OCI-LY3 (cell line): ENCODE measurements around the gene CFAP47.

Experiments
- H2AFZ ChIP-seq: fragments of 200-600, 300-600 bp; shearing (Covaris generic); 2 replicates; pipeline ENCODE4 v1.6.0; 2014; ENCODE audit warnings: antibody characterized with exemption, low read depth, low read length
- H3K27ac ChIP-seq: fragments of 200-600, 300-600 bp; sonication (generic); 2 replicates; pipeline ENCODE4 v1.5.1; 2014; ENCODE audit warnings: mild to moderate bottlenecking, low read length, moderate library complexity, mixed read lengths
- H3K27me3 ChIP-seq: fragments of 200-600, 300-600 bp; sonication (generic); 2 replicates; pipeline ENCODE4 v1.6.1; 2014; ENCODE audit warnings: low read depth, low read length, mixed read lengths
- H3K36me3 ChIP-seq: fragments of 200-600, 300-600 bp; sonication (generic); replicated peaks from 2 replicates; pipeline ENCODE3; 2014; ENCODE audit warnings: low read depth, low read length, mixed read lengths
- H3K4me1 ChIP-seq: fragments of 300-600, 200-600 bp; sonication (generic); 2 replicates; pipeline ENCODE4 v1.6.1; 2014; ENCODE audit warnings: low read length, mixed read lengths
- H3K4me2 ChIP-seq: fragments of 200-600, 300-600 bp; sonication (generic); 2 replicates; pipeline ENCODE4 v1.6.1; 2014; ENCODE audit warnings: low read length, mixed read lengths
- H3K4me3 ChIP-seq: fragments of 300-600, 200-600 bp; sonication (generic); 2 replicates; pipeline ENCODE4 v1.5.1; 2014; ENCODE audit warnings: antibody characterized with exemption, mild to moderate bottlenecking, low read length, moderate library complexity
- H3K79me2 ChIP-seq: fragments of 300-600, 200-600 bp; shearing (Covaris generic); 2 replicates; pipeline ENCODE4 v1.6.1; 2014; ENCODE audit warnings: mild to moderate bottlenecking, low read length, mixed read lengths
- H3K9ac ChIP-seq: fragments of 300-600, 200-600 bp; shearing (Covaris generic); 2 replicates; pipeline ENCODE4 v1.6.0; 2014; ENCODE audit warnings: mild to moderate bottlenecking, low read length, moderate library complexity
- H3K9me3 ChIP-seq: fragments of 200-600, 300-600 bp; shearing (Covaris generic); 2 replicates; pipeline ENCODE4 v1.6.1; 2014; ENCODE audit warnings: low read length, mixed read lengths; ENCODE audit not compliant: insufficient read depth
- H4K20me1 ChIP-seq: fragments of 200-600, 300-600 bp; sonication (generic); 2 replicates; pipeline ENCODE4 v1.6.1; 2016; ENCODE audit warnings: low read length, mixed read lengths; ENCODE audit not compliant: insufficient read depth
- EZH2phosphoT487 ChIP-seq: fragments of 200-600 bp; shearing (Covaris generic); IDR thresholded peaks from 2 replicates; pipeline ENCODE4 v1.6.1; 2018; ENCODE audit warnings: antibody characterized with exemption, mixed run types, low read depth
- TF ChIP-seq, protein P1 (sequence below): fragments of 200-600, 300-600 bp; sonication (generic); IDR thresholded peaks from 2 replicates; pipeline ENCODE4 v1.5.1; 2014; ENCODE audit warnings: antibody characterized with exemption, low read length, low read depth

The CFAP47 gene

DNA sequence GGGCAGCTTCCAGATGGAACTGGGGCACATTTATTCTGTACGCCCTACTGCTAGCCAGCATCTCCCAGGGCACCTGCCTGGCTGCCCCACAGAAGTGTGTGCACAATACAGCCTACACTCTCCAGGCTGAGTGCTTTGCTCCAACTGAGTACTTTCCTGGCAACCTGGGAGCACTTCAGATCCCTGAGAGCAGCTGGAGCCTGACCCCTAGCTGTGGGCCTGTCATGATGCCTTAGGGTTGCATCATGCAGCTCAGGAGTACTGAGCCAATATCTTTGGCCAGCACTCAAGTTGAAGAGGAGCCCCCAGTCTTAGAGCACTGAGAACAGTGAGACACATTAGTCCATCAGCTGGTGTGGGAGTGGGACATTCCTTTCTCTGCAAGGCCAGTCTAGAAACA, 321.9 kb downstream of the CFAP47 start:
- H3K79me2 ChIP-seq = no peaks in the 10 kb centered on the region
- H3K4me3 ChIP-seq = no peak overlapping the region
- no peaks in the 10 kb centered on the region for H3K36me3 ChIP-seq
- H3K4me1 ChIP-seq = no peaks in the 10 kb centered on the region
- no peak overlapping the region for H3K4me2 ChIP-seq
- no peaks in the 10 kb centered on the region for H3K9me3 ChIP-seq
- no peak for TF ChIP-seq EZH2phosphoT487
- no peak overlapping the region for H3K9ac ChIP-seq
- no peak overlapping the region for H3K27ac ChIP-seq
- H2AFZ ChIP-seq = no peak overlapping the region
- H4K20me1 ChIP-seq = no peaks in the 10 kb centered on the region
- no peaks in the 10 kb centered on the region for H3K27me3 ChIP-seq

DNA sequence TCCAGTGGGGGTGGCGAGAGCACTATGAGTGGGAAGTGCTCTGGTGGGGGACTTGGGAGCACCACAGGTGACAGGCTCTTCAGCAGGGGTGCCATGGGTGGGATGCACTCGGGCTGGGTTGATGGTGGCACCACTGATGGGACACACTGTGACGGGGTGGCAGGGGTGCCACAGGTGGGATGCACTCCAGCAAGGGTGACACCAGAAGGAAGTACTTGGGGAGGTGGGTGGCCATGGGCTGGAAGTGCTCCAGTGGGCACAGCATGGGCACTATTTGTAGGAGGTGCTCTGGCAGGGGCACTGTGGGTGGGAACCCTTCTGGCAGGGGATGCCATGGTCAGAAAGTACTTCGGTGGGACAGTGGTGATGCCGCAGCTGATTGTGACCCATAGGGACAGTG, 346.6 kb downstream of the CFAP47 start:
- Histone ChIP-seq H4K20me1 (no peaks in the 10 kb centered on the region), H3K4me2 (no peak overlapping the region), H3K27ac (no peak overlapping the region), H3K9me3 (no peaks in the 10 kb centered on the region), H3K9ac (no peak overlapping the region), H3K36me3 (no peaks in the 10 kb centered on the region), H3K27me3 (no peaks in the 10 kb centered on the region), H2AFZ (no peak overlapping the region), H3K4me3 (no peak overlapping the region), H3K79me2 (no peaks in the 10 kb centered on the region), H3K4me1 (no peaks in the 10 kb centered on the region)
- no peak for TF ChIP-seq EZH2phosphoT487
- TF ChIP-seq, protein P1, sequence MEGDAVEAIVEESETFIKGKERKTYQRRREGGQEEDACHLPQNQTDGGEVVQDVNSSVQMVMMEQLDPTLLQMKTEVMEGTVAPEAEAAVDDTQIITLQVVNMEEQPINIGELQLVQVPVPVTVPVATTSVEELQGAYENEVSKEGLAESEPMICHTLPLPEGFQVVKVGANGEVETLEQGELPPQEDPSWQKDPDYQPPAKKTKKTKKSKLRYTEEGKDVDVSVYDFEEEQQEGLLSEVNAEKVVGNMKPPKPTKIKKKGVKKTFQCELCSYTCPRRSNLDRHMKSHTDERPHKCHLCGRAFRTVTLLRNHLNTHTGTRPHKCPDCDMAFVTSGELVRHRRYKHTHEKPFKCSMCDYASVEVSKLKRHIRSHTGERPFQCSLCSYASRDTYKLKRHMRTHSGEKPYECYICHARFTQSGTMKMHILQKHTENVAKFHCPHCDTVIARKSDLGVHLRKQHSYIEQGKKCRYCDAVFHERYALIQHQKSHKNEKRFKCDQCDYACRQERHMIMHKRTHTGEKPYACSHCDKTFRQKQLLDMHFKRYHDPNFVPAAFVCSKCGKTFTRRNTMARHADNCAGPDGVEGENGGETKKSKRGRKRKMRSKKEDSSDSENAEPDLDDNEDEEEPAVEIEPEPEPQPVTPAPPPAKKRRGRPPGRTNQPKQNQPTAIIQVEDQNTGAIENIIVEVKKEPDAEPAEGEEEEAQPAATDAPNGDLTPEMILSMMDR = no peak

DNA sequence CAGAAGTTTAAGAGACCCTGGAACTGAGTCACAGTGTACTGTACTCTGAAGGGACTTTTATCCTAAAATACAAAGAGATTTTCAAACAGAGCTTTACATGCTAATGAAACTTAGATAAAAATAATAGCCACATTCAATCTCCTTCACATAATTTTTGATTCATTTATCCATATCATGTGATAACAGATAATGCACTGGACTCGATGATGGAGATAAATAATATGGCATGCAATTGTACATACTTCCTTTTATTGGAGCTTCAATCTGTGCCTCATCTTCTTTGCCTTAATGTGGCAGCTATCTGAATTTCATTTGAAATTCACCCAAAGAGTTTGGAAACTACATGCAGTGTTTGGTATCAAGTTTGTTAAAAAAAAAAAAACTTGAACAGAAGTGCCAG, 390.6 kb downstream of the CFAP47 start:
- Histone ChIP-seq H2AFZ (no peak overlapping the region), H3K9me3 (no peaks in the 10 kb centered on the region), H3K36me3 (no peaks in the 10 kb centered on the region), H3K4me2 (no peak overlapping the region), H3K27ac (no peak overlapping the region), H3K79me2 (no peaks in the 10 kb centered on the region), H3K4me1 (no peaks in the 10 kb centered on the region), H3K9ac (no peak overlapping the region), H3K4me3 (no peak overlapping the region), H3K27me3 (no peaks in the 10 kb centered on the region), H4K20me1 (no peaks in the 10 kb centered on the region)
- no peak for TF ChIP-seq EZH2phosphoT487
- TF ChIP-seq, protein P1 = no peak

DNA sequence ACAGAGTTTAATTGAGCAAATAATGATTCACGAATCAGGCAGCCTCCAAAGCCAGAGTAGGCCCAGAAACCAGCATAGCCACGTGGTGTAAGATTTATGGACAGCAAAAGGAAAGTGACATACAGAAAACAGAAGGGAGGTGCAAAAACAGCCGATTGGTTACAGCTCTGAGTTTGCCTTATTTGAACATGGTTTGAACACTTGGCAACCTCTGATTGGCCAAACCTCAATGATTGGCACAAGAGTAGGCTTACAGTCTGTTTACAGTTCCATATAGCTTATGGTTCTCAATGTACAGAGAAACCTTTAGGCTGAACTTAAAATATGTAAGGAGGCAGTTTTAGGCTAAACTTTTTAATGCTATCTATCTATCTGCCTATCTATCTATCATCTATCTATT, 394.8 kb downstream of the CFAP47 start:
- Histone ChIP-seq H3K9me3 (no peaks in the 10 kb centered on the region), H3K27me3 (no peaks in the 10 kb centered on the region), H4K20me1 (no peaks in the 10 kb centered on the region), H3K9ac (no peak overlapping the region), H2AFZ (no peak overlapping the region), H3K4me1 (no peaks in the 10 kb centered on the region), H3K4me3 (no peak overlapping the region), H3K27ac (no peak overlapping the region), H3K79me2 (no peaks in the 10 kb centered on the region), H3K4me2 (no peak overlapping the region), H3K36me3 (no peaks in the 10 kb centered on the region)
- no peak for TF ChIP-seq EZH2phosphoT487
- TF ChIP-seq, protein P1 = no peak

DNA sequence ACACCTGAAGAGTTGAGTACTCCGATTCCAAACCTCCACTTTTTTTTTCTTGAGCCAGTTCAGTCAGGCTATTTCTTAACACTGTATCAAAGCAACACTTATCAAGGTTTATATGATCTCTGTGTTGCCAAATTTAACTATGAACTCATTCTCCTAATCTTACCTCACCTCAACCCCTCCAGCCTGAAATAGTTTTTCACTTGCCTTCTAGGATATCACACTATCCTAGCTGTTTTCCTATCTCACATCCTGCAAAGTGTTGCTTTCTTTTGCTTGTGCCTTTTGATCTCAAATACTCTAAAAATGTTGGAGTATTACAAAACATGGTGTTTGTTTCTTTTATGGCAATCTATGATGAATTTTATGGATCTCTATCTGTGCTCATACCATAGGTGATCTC, 415.0 kb downstream of the CFAP47 start:
- Histone ChIP-seq H3K4me3 (no peak overlapping the region), H3K79me2 (no peaks in the 10 kb centered on the region), H3K9ac (no peak overlapping the region), H3K27me3 (no peaks in the 10 kb centered on the region), H3K9me3 (no peaks in the 10 kb centered on the region), H3K27ac (no peak overlapping the region), H2AFZ (no peak overlapping the region), H4K20me1 (no peaks in the 10 kb centered on the region), H3K4me1 (no peaks in the 10 kb centered on the region), H3K36me3 (no peaks in the 10 kb centered on the region), H3K4me2 (no peak overlapping the region)
- TF ChIP-seq EZH2phosphoT487 = no peak
- TF ChIP-seq, protein P1 = no peak
